PC-3 (cell line): Measurements from ENCODE around the gene ANKS6.

ENCODE experiments used
- EZH2phosphoT487 ChIP-seq: fragments of 300-600 bp; sonication (generic); IDR thresholded peaks from 2 replicates; pipeline ENCODE4 v1.6.1; 2018; ENCODE audit warnings: mild to moderate bottlenecking, antibody characterized with exemption, low read length, borderline replicate concordance
- TF ChIP-seq, protein P1 (sequence below): fragments of 300-600 bp; sonication (generic); conservative IDR thresholded peaks from 2 replicates; pipeline ENCODE4 v1.5.1; 2017; ENCODE audit warnings: antibody characterized with exemption, low read depth, mild to moderate bottlenecking, low read length

- no peak for TF ChIP-seq EZH2phosphoT487
- TF ChIP-seq, protein P1, sequence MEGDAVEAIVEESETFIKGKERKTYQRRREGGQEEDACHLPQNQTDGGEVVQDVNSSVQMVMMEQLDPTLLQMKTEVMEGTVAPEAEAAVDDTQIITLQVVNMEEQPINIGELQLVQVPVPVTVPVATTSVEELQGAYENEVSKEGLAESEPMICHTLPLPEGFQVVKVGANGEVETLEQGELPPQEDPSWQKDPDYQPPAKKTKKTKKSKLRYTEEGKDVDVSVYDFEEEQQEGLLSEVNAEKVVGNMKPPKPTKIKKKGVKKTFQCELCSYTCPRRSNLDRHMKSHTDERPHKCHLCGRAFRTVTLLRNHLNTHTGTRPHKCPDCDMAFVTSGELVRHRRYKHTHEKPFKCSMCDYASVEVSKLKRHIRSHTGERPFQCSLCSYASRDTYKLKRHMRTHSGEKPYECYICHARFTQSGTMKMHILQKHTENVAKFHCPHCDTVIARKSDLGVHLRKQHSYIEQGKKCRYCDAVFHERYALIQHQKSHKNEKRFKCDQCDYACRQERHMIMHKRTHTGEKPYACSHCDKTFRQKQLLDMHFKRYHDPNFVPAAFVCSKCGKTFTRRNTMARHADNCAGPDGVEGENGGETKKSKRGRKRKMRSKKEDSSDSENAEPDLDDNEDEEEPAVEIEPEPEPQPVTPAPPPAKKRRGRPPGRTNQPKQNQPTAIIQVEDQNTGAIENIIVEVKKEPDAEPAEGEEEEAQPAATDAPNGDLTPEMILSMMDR, result no peak
These were observed 28.4 kb downstream of the ANKS6 start for GRCh38 chr9:98767915-98768314.
